ENCODE measurements around the gene ERRFI1.

Gene ERRFI1

DNA sequence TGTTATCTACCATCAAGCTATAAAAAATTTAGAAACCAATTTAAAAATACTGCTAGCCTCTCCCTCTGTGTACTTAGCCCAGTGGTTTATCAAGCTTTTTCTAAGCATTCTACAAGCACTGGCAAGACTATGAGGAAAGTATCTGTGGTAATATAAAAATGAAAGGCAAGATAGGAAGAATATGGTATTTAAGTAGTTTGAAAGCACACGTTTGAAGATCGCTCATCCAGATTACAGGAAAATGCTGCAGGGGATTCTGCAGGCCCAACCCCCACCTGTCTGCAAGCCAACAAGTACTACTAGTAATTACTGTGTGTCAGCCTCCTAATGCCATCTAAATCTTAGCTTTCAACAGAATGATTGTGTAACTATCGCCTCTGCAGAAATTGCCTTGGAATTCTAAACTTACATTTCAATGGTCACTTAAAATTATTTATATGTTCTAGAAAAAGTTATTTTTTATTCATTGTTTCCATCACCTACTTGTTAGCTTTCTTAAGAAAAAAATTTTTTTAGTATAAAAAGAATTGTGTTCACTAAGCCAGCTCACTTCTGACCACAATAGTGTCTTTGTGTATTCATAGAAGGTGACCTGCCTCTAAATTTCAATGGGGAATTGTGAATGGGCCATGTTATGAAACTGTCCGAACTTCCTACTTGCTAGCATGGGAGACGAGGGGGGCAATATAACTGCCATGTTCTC, 8.5 kb downstream of the ERRFI1 start:
- no peak for DNase-seq

- DNase-seq, result no peak
Observed at GRCh38 chr1:8016895-8017241, 9.2 kb downstream of the ERRFI1 start.

DNA sequence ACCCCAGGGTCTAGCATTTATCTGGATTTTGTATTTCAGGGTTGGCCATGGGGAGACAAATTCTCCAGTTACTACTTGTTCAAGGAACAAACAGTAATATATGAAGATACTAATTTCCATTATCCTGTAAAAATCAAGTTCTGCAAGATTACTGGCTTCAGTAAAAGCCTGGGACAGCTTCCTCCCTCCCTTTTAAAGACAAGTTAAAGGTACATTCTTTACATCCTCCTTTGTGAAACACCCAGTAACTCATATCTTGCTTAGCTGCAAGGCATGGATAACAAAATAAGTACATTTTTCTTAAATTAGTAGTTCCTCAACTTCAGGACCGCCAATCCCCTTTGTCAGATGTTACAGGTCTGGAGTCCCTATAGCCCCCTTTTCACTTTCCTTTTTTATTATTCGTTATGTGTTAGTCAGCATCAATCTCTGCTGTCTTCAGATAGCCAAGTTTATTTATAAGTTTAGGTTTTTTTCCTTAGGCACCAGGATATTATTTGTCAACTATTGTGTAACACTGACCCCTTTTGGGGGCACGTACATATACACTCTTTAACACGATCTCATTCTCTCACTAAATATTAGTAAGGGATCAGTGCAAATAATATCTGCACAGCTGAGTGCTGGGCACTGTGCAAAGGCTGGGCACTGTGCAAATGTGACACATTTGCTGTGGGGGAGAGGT, 9.8 kb downstream of the ERRFI1 start:
- no peak for DNase-seq

GRCh38 chr1:8015809-8016165, 10.3 kb downstream of the ERRFI1 start:
- DNase-seq, result no peak

DNA sequence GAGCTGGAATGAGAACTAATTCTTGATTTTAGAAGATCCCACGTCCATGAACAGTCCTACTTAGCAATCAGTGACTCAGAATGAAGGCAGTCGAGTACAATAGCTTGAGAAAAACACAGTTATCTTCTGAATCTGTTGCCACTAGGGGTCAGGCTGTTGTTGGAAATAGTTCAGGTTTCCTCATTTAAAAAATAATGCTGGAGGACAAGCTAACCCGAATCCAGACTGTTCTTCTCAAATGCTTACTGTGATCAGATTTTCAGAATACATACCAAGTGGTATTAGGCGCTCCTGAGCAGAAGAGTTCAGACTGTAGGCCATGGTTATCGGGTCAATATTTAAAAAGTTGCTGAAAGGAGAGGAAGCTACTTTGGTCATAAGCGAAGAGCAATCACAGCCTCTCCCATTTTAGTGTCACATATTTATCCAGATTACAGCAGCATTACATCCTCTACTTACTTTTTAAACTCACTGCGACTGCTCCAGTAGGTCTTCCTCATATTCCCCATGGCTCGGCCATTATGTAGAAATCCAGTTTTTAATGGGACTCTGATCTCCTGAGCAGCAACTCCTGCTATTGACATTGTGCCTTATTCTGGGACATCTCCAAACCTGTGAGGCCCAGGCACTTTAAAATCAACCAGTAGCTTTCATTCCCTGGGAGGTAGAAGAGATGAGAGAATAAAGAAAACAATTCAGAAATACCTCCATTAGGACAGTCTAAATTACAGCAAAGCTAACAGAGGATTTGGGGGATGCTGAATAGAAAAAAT, 10.9 kb downstream of the ERRFI1 start:
- peak; percentile 53 for DNase-seq

GRCh38 chr1:8014381-8014988, 11.6 kb downstream of the ERRFI1 start:
- DNase-seq, result no peak

DNA sequence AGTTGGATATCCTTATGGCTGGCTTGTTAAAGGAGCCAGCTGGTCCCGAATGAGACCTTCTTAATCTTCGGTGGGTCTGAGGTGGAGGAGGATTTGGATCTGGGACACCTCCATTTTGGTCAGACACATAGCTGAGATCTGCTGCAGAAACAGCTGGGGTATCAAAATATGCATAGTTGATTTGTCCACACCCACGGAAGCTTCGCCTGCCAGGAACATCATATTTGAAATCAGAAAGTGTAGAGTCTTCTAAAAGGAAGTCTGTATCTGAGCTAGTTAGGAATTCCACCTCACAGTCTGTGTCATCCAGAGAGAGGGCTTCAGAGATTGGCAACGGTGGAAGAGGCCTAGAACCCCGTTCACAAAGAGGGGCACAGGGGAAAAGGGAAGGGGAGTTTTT, 12.3 kb downstream of the ERRFI1 start:
- no peak for DNase-seq

DNA sequence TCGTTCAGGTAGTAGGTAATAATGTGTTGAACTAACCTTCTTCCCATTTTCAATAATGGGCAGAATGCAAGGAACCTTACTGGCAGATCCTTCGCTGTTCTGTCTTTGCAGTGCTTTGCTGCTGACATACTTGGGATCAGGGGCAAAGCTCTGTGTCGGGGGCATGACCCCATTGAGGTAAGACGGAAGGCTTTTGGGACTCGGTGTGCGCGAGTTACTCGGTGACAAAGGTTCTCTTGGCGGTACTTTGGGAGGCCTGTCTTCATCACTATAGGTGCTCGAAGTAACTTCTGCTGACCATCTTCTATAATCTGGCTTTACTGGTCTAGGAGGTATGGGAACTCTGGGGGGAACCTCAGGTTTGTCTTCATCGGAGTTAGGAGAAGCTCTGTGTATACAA, 12.7 kb downstream of the ERRFI1 start:
- no peak for DNase-seq

DNA sequence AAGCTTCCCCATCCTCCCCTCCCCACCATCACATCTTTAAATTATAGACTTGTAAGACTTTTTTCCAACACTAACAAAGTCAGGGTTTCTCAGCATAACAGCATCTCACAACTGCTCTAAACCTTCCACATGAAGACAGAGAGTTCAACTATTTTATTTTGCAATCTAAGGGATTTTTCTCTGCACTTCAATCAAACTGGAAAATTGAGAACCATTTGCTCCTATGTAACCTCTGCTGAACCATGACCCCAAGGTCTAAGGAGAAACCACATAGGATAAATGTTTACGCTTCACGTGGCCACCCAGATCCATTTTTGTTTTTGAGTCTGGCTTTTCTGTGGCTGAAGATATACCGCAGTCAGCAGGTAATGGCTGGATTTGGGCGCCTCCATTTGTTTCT, 13.2 kb downstream of the ERRFI1 start:
- DNase-seq, result no peak

DNA sequence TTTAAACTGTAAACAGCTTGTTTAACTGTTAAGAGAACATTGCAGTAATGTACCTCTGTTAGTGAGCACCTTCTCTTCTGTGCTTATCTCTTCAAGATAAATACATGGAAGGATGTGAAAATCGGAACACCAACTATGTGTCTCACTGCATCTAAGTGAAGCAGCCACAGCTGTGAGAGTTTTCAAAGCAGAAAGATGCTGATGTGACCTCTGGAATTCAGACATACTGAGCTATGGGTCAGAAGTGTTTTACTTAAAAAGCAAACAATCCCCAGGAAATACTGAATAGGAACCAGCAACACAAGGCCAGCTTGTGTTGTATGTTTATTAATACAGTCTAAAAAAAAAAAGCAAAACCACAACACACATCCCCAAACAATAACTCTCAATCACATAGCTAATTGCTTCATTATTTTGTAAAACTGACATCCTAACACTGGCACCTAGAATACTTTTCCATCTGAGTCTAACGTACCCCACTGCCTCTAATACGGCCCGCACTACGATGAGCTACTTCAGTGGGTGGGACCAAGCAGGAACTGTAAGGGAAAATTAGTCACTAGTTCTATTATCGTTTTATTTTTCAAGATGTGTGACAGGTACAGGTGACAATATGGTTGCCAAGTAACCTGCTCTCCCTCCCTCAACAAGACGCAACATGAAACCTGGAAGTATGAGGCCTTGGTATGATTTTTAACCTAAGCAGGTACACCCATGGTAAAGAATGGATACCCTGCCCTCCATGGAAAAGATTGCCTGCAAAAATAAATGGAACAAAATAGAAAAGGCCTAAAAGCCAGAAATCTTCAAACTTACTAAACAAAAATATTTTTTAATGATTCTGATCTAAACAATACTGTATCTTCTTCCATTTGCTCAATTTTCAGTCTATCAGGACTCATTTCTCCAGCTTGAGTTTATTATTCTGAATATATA, 13.9 kb downstream of the ERRFI1 start:
- DNase-seq, result no peak

DNA sequence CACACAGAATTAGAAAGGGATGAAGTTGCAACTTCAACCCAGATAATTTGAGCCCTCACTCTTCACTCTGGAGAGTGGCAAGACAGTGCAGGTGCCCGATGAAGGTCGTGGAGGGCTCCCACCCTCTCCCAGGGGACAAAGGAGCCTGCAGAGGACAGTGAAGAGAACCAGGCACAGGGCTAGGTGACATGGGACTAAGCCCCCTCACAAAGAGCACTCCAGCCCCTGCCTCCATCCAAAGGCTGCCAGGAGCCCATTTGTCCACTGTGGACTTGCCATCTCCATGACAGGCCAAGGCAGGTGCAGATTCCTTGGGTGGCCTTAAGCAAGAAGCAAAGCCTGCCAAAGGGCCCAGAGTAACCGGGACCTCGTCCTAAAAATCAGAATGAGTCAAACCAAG, 15.1 kb downstream of the ERRFI1 start:
- DNase-seq, result no peak

- no peak for DNase-seq
Observed at GRCh38 chr1:8010080-8010664, 15.9 kb downstream of the ERRFI1 start.

DNA sequence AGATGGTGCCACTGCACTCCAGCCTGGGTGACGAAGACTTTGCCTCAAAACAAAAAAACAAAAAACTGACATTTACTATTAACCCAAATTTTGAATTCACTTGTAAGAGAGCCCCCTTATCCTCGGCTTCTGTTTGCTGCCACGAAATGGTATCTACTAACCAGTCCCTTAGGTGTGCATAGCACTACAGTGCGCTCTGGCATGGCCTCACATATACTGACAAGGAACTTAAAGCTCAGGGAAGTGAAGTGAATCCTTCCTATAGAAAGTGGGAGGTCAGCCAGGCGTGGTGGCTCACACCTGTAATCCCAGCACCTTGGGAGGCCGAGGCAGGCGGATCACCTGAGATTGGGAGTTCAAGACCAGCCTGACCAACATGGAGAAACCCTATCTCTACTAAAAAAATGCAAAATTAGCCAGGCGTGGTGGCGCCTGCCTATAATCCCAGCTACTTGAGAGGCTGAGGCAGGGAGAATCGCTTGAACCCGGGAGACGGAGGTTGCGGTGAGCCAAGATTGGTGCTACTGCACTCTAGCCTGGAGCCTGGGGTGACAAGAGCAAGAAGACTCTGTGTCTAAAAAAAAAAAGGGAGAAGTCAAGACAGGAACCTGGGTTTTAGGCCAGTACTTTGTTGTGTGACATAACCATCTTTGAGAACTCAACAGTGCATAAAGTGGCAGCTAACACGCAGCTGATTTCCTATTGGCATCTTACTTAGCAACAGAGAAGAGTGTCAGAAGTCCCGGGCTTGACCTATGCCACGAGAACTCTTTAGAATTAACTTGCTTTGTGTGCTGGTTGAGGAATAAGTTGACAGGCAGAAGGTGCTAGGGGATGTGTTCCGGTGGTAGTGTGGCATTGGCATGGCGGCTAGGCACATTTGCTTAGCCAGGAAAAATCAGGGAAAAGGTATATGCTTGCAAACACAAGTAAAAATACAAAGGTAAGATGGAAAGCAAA, 16.8 kb downstream of the ERRFI1 start:
- DNase-seq, result no peak

DNA sequence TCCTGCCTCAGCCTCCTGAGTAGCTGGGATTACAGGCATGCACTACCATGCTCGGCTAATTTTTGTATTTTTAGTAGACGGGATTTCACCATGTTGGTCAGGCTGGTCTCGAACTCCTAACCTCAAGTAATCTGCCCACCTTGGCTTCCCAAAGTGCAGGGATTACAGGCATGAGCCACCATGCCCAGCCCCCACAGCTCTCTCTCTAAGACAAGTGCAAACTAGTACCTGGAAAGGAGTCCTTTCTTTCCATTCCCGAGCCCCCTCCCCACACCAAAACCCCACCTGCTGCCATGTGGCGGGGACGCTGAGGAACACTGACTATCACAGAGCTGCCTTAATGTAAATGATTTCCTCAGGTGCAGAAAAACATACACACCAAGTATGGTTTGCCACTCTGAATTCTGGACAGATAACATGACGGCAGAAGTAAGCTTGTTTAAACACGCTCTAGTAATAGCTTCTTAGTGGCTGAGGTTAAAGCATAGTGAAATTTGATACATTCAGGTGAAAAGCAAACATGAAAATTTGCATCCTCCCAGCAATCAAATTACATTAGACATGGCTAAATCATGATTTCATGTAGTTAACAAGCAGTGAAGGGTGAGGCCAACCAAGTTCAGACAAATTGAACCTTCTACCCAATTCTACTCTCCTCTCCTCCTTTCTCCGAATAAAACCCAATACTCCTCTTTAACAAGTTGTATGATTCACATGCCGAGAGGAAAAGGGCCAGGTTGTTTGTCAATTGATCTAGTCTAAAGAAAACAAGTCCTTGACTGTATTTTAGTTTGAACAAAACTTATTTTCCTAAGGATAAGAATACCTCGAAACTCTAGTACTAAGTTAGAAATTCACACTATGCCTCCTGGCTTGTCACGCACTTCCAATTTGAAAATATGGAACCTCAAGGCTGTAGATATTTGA, 19.8 kb downstream of the ERRFI1 start:
- no peak for DNase-seq

- DNase-seq, result no peak
Observed at GRCh38 chr1:8004803-8005573, 21.1 kb downstream of the ERRFI1 start.

DNA sequence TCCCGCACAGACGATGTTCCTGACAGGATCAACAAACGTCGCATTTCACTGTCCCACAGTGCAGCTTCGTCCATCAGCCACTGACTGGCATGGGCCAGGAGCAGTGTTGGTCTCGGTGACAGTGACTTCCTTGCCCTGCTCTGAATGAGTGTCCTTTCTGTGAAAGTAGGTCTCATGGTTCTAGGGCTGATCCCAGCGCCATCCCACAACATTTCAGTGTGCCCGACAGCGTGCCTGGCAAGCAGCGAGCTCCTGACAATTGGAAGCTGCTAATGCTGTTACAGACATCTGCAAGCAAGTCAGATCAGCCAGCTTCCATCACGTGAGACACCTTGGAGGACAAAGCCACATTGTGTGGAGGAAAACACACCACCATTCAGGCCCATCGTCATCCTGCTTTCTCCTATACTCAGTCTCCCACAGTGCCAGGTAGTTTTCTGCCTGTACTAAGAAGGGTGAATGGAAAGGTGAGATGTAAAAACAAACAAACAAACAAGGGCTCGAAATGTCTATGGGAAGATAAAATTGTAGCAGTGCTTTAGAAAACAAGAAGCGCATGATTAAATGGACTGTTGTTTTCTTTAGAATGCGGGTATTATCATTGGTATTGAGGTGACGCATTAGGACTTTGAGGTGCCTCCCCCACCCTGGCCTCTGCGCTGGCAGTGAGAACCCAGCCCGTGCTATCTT, 21.9 kb downstream of the ERRFI1 start:
- DNase-seq, result no peak

- no peak for DNase-seq
Observed at GRCh38 chr1:8003438-8004112, 22.5 kb downstream of the ERRFI1 start.

- no peak for DNase-seq
Observed at GRCh38 chr1:8002921-8003320, 23.2 kb downstream of the ERRFI1 start.

Measured in CD4-positive, alpha-beta T cell treated with Interleukin-6 for 4 hours (primary cell).